Inflammatory macrophage treated with lipopolysaccharide for 1 hour (primary cell): ENCODE data around the gene CHTF18.
"Not testable (repeated sequence)": the region's sequence is repeated elsewhere in the genome, so short reads cannot be mapped to it uniquely, and the experiment has no call there.

Experiments used
- DNase-seq, 2 donors: peaks; one replicate each; pipeline ENCODE4 v3.0.0-alpha.2; 2020 to 2022

CHTF18 gene

DNA sequence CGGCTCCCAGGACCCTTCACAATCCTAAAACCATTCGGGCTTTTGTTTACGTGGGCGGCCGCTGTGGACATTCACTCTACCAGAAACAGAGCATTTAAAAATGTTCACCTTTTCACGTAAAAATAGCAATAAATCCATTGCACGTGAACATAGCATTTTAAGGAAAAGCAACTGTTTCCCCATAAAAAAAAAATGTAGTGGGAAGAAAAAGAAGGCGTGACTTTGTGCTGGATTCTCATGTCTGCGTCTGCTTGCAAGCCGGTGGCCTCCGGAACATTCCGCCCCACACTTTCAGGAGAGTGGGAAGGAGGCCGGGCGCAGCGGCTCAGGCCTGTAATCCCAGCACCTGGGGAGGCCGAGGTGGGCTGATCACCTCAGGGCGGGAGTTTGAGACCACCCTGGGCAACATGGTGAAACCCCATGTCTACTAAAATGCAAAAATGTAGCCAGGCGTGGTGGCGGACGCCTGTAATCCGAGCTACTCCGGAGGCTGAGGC is 25.5 kb downstream of the CHTF18 start:
- DNase-seq: no peak

GRCh38 chr16:814974-815373 is 26.6 kb downstream of the CHTF18 start:
- DNase-seq: no peak

DNA sequence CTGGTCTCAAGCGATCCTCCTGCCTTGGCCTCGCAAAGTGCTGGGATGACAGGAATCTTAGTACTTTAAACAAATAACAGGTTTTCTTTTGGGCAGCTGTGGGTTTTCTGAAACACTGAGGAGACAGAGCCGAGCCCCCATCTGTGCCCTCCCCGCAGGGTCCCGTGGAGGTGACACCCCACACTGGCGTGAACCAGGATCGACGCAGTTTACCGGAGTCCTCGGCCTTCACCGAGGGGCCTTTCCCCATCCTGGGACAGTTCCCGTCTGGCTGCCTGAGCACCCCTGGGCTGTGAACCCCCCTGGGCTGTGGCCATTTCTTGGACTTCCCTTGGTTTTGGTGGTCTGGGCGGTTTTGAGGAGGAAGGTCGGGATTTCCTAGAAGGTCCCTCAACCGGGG is 27.4 kb downstream of the CHTF18 start:
- no peak for DNase-seq

- DNase-seq: no peak
Measured at GRCh38 chr16:817001-817906, 28.8 kb downstream of the CHTF18 start.

DNA sequence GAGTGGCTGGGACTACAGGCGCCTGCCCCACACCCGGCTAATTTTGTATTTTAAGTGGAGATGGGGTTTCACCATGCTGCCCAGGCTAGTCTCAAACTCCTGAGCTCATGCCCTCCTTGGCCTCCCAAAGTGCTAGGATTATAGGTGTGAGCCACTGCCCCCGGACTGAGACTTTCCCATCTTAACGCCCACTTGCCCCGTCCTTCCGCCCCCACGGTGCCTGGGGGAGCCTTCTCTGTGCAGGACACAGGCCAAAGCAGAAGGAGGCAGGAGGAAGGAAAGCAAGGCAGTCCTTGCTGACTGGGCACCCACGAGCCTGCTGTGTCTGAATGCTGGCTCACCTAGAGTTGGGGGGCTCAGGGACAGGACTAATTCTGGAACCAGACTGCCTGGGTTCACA is 29.7 kb downstream of the CHTF18 start:
- DNase-seq: no peak

- DNase-seq: no peak
Measured at GRCh38 chr16:818592-818991, 30.2 kb downstream of the CHTF18 start.

DNA sequence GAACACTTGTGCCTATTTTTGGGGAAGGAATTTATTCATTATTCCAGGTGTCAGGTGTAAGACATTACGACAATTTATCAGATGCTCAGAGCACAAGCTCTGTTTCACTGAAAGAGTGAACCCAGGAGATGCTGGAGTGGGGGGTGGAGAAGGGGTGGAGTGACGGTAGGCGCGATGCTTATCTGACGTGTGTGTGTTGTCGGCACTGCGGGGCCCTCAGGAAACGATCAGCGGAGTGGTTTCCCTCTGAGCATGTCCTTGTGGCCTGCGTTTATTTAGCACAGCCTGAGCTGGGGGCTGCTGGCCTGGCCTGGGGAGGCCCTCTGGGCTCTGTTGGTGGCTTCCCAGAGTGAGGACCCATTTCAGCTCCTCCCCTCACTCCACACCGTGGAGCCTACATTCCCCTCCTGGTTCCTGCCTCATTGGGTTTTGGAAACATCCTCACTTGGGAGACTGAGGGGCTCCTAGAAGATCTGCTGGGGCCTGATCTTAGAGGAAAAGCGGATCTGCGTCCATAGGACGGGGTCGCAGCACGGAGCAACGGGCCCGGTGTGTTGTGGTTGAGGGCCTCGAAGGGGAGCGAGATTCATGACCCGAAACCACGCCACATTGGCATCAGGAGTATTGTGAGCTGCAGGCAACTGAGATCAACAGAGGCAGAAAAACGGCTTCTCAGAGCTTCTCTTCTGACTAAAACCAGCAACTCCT is 31.1 kb downstream of the CHTF18 start:
- no peak for DNase-seq

DNA sequence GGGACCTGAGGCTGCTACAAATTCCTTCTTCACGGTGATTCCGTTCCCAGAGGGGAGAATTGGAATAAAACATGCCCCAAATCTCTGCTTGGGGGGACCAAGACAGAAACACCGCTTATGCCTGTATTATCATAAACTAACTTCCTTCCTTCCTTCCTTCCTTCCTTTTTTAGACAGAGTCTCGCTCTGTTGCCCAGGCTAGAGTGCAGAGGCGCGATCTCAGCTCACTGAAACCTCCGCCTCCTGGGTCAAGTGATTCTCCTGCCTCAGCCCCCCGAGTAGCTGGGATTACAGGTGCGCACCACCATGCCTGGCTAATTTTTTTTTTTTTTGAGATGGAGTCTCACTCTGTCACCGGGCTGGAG is 31.6 kb downstream of the CHTF18 start:
- not testable (repeated sequence) for DNase-seq

- DNase-seq: no peak
Measured at GRCh38 chr16:820748-821147, 32.3 kb downstream of the CHTF18 start.

GRCh38 chr16:821751-822150 is 33.3 kb downstream of the CHTF18 start:
- no peak for DNase-seq

DNA sequence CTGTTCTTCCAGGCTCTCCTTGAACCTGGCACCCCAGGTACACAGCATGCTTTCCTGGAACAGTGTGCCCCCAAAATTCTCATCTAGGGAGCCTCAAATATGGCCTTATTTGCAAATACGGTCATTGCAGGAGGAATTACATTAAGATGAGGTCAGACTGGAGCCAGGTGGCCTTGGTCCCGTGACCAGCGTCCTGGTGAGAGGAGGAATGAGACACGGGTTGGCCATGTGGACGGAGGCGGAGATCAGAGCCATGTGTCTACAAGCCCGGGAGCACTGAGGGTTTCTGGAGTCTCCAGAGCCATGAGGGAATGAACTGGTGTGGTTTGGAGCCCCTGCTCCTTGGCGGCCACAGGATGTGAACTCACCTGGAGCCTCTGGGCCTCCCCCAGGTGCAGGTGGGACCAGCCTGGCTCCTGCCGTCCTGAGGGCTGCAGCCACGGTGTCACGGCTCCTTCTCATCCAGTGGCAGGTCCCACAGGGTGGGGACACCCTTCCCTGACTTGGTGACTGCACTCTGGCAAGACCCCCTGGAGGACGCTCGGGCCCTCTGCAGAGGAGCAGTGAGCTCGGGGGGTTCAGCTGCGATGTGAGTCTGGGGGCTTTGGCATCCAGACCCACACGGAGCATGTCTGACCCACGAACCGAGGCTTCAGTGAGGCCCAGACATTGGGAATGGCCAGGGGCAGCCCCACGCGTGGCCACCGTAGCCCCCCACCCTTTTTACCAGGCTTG is 33.9 kb downstream of the CHTF18 start:
- no peak for DNase-seq

- DNase-seq: no peak
Measured at GRCh38 chr16:822909-823297, 34.5 kb downstream of the CHTF18 start.

DNA sequence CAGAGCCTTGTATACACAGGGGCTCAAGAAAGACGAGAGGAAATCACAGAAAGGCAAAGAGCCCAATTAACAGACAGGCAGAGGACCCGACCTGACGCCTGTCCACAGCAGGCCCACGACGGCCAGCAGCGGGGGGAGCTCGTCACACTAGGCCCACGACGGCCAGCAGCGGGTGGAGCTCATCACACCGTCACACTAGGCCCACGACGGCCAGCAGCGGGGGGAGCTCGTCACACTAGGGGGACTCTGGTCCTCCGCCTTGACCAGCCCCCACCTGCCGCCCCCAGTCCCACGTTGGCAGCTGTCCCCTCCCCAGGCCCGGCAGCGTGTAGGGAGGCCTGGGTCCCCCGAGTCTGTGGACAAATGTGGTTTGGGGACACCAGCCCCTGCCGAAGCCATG is 35.8 kb downstream of the CHTF18 start:
- no peak for DNase-seq

- no peak for DNase-seq
Measured at GRCh38 chr16:824601-825000, 36.2 kb downstream of the CHTF18 start.

- DNase-seq: no peak
Measured at GRCh38 chr16:825341-826061, 37.1 kb downstream of the CHTF18 start.

GRCh38 chr16:827513-827912 is 39.1 kb downstream of the CHTF18 start:
- DNase-seq: no peak

DNA sequence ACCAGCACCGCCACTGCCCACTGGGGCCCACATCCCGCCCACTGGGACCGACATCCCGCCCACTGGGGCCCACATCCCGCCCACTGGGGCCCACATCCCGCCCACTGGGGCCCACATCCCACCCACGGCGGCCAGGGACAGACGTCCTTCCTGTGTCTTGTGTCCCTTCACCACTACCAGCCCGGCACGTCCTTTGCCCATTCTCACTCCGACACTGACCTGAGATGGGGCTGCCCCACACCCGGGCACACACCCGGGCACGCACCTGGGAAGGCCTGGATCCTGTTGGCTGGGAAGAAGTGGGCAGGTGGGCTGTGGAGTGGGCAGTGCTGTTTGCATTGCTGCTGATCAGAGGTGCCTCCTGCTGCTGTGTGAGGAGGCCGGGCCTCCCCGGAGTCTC is 40.5 kb downstream of the CHTF18 start:
- no peak for DNase-seq

DNA sequence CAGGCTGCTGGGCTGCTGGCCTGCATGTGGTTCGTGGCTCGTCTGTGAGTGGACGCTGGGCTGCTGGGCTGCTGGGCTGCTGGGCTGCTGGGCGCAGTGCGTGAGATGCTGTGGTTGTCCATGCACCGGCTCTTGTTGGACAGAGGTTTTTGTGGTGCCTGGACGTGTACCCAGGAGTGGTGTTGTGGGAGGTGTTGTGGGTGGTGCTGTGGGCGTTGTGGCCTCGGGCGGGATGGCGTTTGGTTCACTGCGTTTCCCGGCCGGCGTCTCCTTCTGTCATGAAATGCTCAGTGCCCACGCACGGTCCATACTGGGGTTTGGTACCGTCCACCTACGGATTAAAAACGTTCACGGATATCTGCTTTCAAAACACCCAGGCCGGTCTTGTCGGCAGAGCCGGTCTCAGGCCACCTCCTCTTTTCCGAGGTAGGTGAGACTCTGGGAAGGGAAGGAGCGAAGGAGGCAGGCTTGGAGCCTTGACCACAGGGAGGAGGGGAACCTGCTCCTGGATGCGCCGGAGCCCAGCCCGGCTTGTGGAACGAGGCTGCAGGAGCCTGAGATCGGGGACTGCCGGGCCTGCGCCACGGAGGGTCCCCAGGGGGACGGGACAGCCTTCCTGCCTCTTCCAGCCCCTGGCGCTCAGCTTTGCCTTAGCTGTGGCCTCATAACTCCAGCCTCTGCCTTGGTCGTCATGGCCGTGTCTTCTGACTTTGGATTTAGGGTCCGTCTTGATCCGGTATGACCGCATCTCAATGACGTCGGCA is 41.9 kb downstream of the CHTF18 start:
- no peak for DNase-seq

GRCh38 chr16:830871-831570 is 42.6 kb downstream of the CHTF18 start:
- DNase-seq: no peak

DNA sequence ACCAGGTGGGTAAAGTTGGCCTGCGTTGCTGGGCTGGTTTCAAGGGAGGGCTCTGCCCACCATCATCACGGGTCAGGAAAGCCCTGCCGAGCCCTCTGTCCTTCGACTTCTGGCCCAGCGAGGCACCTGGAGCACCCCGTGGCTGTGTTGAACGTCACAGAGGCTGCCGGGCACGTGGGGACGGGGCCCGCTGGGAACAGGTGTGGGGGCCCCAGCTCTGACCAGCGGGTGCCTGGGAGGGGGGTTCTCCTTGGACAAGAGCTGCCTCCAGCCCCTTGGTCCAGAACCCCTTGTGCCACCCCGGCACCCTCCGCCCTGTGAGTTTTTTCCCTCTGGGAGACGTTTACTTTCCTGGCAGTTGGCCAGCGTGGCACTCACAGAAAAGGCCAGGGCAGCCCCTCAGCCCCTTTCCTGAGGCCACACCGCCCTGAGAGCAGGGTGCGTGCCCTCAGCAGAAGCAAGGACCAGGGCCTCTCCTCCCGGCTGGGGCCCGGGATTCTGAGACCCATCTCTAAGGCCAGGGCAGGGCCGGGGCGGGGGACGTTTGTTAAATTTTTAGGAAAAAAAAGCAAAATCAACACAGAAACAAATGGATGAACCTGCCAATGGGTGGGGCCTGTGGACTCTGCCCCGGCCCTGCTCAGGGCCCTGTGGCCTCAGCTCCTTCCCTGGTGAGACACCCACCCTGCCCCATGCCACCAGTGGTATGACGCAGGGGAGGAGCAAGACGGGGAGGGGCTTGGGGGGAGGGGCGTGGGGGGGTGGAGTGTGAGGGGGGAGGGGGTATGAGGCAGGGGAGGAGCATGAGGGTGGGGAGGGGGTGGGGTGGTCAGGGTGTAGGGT is 43.4 kb downstream of the CHTF18 start:
- DNase-seq: no peak
